BJ (cell line): ENCODE measurements around the gene HEBP1. TPM values are rescaled to one million over a fixed set of nuclear protein-coding genes. Genes with fewer than 3 reads are reported as not detected.

Experiments used
- CTCF ChIA-PET: fragments of 350-600 bp; formaldehyde crosslinking; extraction: SDS; loops from one replicate; lab custom pipeline; 2021; ENCODE audit warnings: antibody characterized with exemption, inconsistent platforms; lab: Yijun Ruan, JAX
- POLR2A ChIA-PET: fragments of 300-600 bp; sonication (Branson Sonifier 250); formaldehyde crosslinking; extraction: SDS; loops from one replicate; lab custom pipeline; 2021; ENCODE audit warnings: antibody characterized with exemption; lab: Charles Lee
- DNase-seq: peaks from one replicate; pipeline ENCODE4 v3.0.0-alpha.2; 2011; ENCODE audit warnings: low read depth
- H3K27me3 ChIP-seq: 2 replicates; pipeline ENCODE4 v1.6.0; 2011; ENCODE audit warnings: low read length; ENCODE audit not compliant: control insufficient read depth, insufficient read depth
- H3K36me3 ChIP-seq: 2 replicates; pipeline ENCODE4 v1.5.1; 2011; ENCODE audit warnings: low read length; ENCODE audit not compliant: control insufficient read depth, insufficient read depth
- H3K4me3 ChIP-seq: 2 replicates; pipeline ENCODE4 v1.5.1; 2011; ENCODE audit warnings: low read depth, mild to moderate bottlenecking, control low read depth, low read length
- CTCF ChIP-seq: IDR thresholded peaks from 2 replicates; pipeline ENCODE4 v1.5.1; 2011; ENCODE audit warnings: low read depth, mild to moderate bottlenecking, control low read depth, inconsistent platforms, low read length, moderate library complexity; ENCODE audit not compliant: insufficient read depth
- polyA plus RNA-seq: library from polyadenylated mRNA; depleted of rRNA; stranded (reverse); fragments of >200 nt; gene quantifications from 2 replicates; pipeline ENCODE4 v1.2.3, GENCODE V29; 2011

HEBP1 gene
- polyA plus RNA-seq, 1 experiment: 41.9 TPM

DNA sequence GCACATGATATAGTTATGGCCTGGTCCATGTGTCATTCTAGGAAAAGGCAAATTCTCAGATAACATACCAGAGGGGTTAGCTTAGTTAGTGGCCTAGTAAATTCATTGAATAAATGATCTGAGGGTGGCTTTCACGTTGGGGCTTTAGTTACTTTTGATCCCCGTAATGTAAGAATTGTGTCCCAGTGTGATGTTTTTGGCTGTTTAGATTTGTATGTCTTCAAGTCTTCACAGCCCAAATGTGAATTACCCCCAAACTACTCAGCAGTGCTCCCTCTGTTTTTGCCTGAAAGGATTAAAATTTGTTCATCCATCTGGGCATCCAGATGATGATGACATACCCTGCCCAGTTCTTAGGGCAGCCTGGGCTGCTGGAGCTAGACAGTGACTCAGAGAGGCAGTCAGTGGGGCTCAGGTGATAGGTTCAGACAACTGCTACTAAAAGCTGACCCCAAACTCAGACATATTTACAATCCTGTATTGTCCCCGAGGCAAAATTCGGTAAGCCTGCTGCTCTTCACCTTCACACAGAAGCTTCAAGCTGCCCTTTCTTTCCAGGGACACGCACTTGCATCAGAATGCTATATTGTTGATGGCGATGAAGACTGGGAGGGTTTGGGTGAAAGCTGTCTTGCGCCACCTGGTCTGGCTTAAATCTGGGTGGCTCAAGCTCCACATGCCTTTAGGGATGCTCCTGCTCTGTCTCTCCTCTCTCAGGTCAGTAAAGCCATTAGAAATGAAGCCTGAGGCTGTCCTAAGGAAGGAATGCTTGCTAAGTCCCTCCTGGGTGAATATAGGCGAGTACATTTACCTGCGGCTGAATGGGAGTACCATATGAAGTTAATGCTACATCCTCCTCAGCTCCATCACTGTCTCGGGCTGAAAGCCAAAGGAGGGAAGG, 58.4 kb downstream of the HEBP1 start:
- TF ChIP-seq CTCF: no peak
- DNase-seq: no peak
- POLR2A ChIA-PET: no interaction called here
- Histone ChIP-seq H3K4me3 (no peak overlapping the region), H3K27me3 (no peaks in the 10 kb centered on the region), H3K36me3 (no peaks in the 10 kb centered on the region)
- CTCF ChIA-PET: no interaction called here

DNA sequence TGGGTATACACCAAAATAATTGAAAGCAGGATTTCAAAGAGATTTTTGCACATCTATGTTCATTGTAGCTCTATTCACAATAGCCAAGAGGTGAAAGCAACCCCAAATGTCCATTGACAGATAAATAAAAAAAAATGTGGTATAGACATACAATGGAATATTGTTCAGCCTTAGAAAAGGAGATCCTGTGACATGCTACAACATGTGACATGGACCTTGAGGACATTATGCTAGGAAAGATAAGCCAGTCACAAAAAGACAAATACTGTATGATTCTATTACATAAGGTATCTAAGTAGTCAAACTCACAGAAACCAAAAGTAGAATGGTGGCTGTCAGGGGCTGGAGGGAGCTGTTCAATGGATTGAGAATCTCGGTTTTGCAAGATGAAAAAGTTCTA, 60.2 kb downstream of the HEBP1 start:
- DNase-seq: no peak
- no peaks in the 10 kb centered on the region for H3K36me3 ChIP-seq
- ChIA-PET CTCF (interaction anchor here (1.3 kb wide), 2 partner anchors 10 to 26 kb away, joined by 5 to 7 read pairs; no protein-coding TSS in a partner anchor), POLR2A (no interaction called here)
- no peak overlapping the region for H3K4me3 ChIP-seq
- TF ChIP-seq CTCF: no peak
- no peaks in the 10 kb centered on the region for H3K27me3 ChIP-seq

DNA sequence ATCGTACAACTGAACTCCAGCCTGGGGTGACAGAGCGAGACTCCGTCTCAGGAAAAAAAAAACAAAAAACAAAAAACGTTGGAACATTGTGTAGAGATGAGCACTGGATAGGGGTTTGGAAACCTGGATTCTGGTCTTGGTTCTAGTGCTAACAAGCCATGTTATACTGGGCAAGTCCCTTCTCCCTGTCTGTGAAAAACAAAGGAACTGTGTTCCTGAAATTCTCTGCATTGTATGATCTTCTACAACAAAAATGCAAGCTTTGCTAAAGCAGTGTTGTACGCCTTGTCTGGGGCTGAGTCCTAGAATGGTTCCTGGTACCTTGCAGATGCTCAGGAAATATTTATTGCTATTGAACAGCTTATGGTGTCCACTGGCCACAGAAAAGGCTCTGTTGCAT, 61.5 kb downstream of the HEBP1 start:
- ChIA-PET POLR2A (no interaction called here), CTCF (interaction anchor here (1.3 kb wide), 1 partner anchor 11 kb away, joined by 7 read pairs; no protein-coding TSS in a partner anchor)
- Histone ChIP-seq H3K4me3 (no peak overlapping the region), H3K36me3 (no peaks in the 10 kb centered on the region), H3K27me3 (no peaks in the 10 kb centered on the region)
- no peak for TF ChIP-seq CTCF
- DNase-seq: no peak

DNA sequence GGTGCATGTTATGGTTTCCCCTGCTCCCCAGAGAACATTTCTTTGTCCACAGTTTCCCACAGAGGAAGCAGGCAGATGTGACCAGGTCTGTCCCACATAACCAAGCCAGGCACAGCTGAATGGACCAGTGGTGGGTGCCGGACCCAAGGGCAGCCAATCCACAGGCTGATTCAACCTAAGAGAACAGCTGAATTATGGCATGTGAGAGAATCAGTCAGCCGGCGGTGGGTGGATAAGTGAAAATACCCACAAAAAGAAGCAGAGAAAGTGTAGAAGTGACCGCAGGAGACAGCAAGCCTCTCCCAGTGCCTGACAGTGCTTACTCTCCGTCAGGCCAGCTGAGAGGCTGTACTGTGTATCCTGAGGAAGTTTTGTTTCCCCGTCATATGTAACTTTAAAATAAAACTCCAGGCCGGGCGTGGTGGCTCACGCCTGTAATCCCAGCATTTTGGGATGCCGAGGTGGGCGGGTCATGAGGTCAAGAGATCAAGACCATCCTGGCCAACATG, 63.0 kb downstream of the HEBP1 start:
- CTCF ChIA-PET: interaction anchor here (0.5 to 0.6 kb wide), 2 partner anchors 21 to 22 kb away, joined by 3 read pairs; no protein-coding TSS in a partner anchor
- POLR2A ChIA-PET: no interaction called here
- no peak for TF ChIP-seq CTCF
- H3K27me3 ChIP-seq: no peaks in the 10 kb centered on the region
- H3K36me3 ChIP-seq: no peaks in the 10 kb centered on the region
- DNase-seq: no peak
- no peak overlapping the region for H3K4me3 ChIP-seq

DNA sequence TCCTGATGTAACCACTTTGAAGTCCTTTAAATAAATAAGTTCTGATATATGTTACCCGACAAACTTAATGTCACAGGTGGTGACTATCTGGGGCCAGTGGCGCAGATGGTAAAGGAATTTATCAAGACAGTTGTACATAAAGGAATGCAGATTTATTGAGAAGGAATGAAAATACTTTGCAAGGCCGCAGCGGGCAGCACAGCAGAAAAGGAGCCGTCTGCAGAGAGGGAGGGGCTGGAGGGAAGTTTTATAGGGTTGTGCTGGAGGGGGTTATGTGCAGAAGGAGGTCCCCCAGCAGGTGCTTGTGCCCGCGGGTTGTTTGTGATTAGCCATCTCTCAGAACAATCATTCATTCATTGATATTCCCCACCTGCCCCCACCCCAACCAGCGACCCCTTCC, 65.5 kb downstream of the HEBP1 start:
- no peak for TF ChIP-seq CTCF
- H3K4me3 ChIP-seq: no peak overlapping the region
- no peaks in the 10 kb centered on the region for H3K27me3 ChIP-seq
- ChIA-PET CTCF (no interaction called here), POLR2A (no interaction called here)
- no peak for DNase-seq
- no peaks in the 10 kb centered on the region; the same call in 1 of the 2 replicates for H3K36me3 ChIP-seq
